ENCODE measurements around the gene CEPT1. TPM values are rescaled to one million over a fixed set of nuclear protein-coding genes. Genes with fewer than 3 reads are reported as not detected.

CEPT1 gene
- total and polyA plus RNA-seq, 2 of the 13 experiments (the other 11 are each of a cell fraction or from before 2014, with no cell fraction given) = 35.7 to 48.2 TPM

DNA sequence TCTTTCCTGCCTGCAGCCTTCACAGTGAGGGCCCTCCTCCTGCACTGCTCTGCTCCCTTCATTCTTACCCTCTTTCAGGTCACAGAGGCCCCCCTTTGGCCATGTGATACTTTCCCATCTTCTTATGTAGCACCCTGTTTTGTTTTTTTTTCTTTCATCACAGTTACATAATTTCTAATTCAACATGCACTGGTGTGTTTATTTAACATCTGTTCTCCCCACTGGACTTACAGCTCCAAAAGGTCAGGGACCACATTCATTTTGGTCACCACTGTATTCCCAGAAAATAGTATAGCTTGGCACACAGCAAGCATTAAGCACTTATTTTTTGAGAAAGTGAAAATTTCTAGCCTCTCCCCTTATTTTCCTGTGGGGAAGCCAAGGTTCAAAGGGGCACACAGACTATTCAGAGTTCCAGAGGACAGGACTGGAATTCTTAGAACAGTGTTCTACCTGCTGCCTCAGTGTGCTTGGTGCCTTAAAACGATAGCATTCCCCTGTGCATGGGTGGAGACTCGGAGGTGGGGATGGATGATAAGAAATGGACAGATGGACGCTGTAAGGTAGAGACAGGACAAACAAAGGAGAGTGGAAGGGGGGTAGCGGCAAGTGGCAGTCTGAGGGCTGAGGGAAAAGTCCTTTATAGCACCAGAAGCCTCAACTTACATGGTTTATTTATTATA is 55.1 kb downstream of the CEPT1 start (continued):
- TF ChIP-seq, protein P1, sequence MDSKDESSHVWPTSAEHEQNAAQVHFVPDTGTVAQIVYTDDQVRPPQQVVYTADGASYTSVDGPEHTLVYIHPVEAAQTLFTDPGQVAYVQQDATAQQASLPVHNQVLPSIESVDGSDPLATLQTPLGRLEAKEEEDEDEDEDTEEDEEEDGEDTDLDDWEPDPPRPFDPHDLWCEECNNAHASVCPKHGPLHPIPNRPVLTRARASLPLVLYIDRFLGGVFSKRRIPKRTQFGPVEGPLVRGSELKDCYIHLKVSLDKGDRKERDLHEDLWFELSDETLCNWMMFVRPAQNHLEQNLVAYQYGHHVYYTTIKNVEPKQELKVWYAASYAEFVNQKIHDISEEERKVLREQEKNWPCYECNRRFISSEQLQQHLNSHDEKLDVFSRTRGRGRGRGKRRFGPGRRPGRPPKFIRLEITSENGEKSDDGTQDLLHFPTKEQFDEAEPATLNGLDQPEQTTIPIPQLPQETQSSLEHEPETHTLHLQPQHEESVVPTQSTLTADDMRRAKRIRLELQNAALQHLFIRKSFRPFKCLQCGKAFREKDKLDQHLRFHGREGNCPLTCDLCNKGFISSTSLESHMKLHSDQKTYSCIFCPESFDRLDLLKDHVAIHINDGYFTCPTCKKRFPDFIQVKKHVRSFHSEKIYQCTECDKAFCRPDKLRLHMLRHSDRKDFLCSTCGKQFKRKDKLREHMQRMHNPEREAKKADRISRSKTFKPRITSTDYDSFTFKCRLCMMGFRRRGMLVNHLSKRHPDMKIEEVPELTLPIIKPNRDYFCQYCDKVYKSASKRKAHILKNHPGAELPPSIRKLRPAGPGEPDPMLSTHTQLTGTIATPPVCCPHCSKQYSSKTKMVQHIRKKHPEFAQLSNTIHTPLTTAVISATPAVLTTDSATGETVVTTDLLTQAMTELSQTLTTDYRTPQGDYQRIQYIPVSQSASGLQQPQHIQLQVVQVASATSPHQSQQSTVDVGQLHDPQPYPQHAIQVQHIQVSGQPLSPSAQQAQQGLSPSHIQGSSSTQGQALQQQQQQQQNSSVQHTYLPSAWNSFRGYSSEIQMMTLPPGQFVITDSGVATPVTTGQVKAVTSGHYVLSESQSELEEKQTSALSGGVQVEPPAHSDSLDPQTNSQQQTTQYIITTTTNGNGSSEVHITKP (CRISPR knock-in tag; IDR thresholded peaks at IDR 0.05; ENCODE audit: low read depth) = no peak
- TF ChIP-seq MTA1 (CRISPR knock-in tag; IDR thresholded peaks at IDR 0.05; ENCODE audit: borderline replicate concordance) (no peak), KLF16 (CRISPR knock-in tag; IDR thresholded peaks at IDR 0.05) (no peak), ZNF207 (IDR thresholded peaks at IDR 0.05; ENCODE audit: borderline replicate concordance) (no peak), YEATS4 (CRISPR knock-in tag; IDR thresholded peaks at IDR 0.05; ENCODE audit: borderline replicate concordance) (0 out of 2 replicates have a peak, but pooled peaks have one; percentile 47), ZNF143 (CRISPR knock-in tag; IDR thresholded peaks at IDR 0.05) (no peak), ZNF468 (CRISPR knock-in tag; IDR thresholded peaks at IDR 0.05) (no peak), POGZ (CRISPR knock-in tag; IDR thresholded peaks at IDR 0.05) (no peak), FOXO1 (CRISPR knock-in tag; IDR thresholded peaks at IDR 0.05) (peak; percentile 22; the same call in 1 of the 2 replicates), NR2F1 (CRISPR knock-in tag; IDR thresholded peaks at IDR 0.05) (peak; percentile 12 to 61; a peak in 1 of 4 replicates), ZNF841 (CRISPR knock-in tag; IDR thresholded peaks at IDR 0.05; ENCODE audit: borderline replicate concordance) (no peak), PCBP2 (optimal IDR thresholded peaks at IDR 0.05; ENCODE audit: low read depth, low read length, poor library complexity, severe bottlenecking) (no peak), SOX6 (IDR thresholded peaks at IDR 0.05) (no peak), SOX6 (CRISPR knock-in tag; IDR thresholded peaks at IDR 0.05) (peak; percentile 51), ZNF124 (CRISPR knock-in tag; IDR thresholded peaks at IDR 0.05) (no peak)
- TF ChIP-seq, protein P2, sequence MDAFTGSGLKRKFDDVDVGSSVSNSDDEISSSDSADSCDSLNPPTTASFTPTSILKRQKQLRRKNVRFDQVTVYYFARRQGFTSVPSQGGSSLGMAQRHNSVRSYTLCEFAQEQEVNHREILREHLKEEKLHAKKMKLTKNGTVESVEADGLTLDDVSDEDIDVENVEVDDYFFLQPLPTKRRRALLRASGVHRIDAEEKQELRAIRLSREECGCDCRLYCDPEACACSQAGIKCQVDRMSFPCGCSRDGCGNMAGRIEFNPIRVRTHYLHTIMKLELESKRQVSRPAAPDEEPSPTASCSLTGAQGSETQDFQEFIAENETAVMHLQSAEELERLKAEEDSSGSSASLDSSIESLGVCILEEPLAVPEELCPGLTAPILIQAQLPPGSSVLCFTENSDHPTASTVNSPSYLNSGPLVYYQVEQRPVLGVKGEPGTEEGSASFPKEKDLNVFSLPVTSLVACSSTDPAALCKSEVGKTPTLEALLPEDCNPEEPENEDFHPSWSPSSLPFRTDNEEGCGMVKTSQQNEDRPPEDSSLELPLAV (CRISPR knock-in tag; conservative IDR thresholded peaks at IDR 0.05; ENCODE audit: low read depth) = no peak
- TF ChIP-seq, protein P3, sequence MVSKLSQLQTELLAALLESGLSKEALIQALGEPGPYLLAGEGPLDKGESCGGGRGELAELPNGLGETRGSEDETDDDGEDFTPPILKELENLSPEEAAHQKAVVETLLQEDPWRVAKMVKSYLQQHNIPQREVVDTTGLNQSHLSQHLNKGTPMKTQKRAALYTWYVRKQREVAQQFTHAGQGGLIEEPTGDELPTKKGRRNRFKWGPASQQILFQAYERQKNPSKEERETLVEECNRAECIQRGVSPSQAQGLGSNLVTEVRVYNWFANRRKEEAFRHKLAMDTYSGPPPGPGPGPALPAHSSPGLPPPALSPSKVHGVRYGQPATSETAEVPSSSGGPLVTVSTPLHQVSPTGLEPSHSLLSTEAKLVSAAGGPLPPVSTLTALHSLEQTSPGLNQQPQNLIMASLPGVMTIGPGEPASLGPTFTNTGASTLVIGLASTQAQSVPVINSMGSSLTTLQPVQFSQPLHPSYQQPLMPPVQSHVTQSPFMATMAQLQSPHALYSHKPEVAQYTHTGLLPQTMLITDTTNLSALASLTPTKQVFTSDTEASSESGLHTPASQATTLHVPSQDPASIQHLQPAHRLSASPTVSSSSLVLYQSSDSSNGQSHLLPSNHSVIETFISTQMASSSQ (IDR thresholded peaks at IDR 0.05; ENCODE audit: low read depth) = no peak
- TF ChIP-seq, protein P3 (CRISPR knock-in tag; IDR thresholded peaks at IDR 0.05; ENCODE audit: borderline replicate concordance) = no peak
- TF ChIP-seq, protein P4, sequence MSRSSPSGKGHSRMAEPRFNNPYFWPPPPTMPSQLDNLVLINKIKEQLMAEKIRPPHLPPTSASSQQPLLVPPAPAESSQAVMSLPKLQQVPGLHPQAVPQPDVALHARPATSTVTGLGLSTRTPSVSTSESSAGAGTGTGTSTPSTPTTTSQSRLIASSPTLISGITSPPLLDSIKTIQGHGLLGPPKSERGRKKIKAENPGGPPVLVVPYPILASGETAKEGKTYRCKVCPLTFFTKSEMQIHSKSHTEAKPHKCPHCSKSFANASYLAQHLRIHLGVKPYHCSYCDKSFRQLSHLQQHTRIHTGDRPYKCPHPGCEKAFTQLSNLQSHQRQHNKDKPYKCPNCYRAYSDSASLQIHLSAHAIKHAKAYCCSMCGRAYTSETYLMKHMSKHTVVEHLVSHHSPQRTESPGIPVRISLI (CRISPR knock-in tag; IDR thresholded peaks at IDR 0.05; ENCODE audit: borderline replicate concordance) = peak; percentile 87

Measured in HepG2 (cell line).